ENCODE data around the gene UBASH3B. TPM values are rescaled to one million over a fixed set of nuclear protein-coding genes. Genes with fewer than 3 reads are reported as not detected.

Gene UBASH3B
- total RNA-seq, 1 donor from 2014 or later = 19.3 TPM

DNA sequence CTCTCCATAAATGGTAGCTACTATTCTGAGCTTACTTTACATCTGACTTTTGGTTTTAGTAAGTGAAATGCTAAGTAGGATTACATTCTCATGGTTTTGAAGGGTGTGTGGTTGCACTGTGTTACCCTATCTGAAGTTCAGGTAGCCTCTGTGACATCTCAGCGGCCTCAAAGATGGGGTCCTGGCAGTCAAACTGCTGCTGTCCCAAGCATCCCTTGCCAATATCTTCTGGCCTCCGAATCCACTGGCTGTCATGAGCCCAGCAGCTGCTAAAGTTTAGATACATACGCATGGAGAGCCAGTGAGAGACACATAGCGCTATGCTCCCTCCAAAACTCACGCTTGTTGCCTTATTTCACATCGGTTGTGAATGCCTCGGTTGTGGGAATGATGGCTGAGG is 34.9 kb downstream of the UBASH3B start:
- Mint-ChIP-seq H3K36me3 (ENCODE audit: low read depth) (peaks cover 6% of the 10 kb centered on the region), H3K4me1 (ENCODE audit: low read depth) (peaks cover 48% of the 10 kb centered on the region), H3K4me3 (ENCODE audit: low read depth) (no peak overlapping the region), H3K27me3 (ENCODE audit: low read depth) (no peaks in the 10 kb centered on the region), H3K27ac (peak overlapping the region; percentile 56), H3K9me3 (no peaks in the 10 kb centered on the region)
- intact Hi-C loops (cut with micrococcal nuclease) = no loop called here
- DNase-seq (ENCODE audit: low spot score) = no peak

DNA sequence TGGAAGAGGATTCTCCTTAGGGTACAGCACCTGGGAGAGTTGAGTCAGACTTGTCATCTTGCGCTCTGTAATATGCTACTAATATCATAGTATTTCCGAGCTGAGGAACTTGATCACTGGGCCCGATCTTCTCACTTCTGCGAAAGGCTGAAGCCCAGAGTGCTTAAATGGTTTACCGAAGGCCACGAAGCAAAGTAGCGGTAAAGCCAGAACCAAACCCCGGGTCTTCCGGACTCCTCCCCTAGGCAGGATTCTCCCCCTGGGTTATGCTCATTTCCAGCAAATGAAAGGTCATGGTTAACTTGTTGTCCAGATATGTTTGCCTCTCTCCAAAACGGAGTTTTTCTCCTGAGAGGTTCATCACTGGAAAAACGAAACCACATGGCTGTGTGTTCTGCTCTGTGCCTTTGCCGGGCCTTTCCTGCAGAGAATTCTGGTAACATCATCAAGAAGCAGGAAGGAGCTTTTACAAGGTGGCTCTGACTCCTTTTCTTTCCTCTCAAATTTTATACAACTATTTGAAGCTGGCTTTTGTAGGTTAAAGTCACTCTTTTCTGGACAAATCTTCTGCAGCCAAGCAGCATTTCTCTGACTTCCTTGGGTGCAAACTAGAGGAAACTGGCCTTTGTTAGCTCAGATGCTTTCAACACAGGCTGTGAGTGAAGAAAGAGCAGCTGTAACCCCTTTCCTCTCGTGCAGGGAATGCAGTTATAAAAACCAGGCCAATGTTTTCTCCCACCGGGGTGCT is 35.5 kb downstream of the UBASH3B start:
- H3K9me3 Mint-ChIP-seq = no peaks in the 10 kb centered on the region
- intact Hi-C loops (cut with micrococcal nuclease) = no loop called here
- H3K4me3 Mint-ChIP-seq (ENCODE audit: low read depth) = peak overlapping the region; percentile 23
- H3K27me3 Mint-ChIP-seq (ENCODE audit: low read depth) = no peaks in the 10 kb centered on the region
- peaks cover 6% of the 10 kb centered on the region for H3K36me3 Mint-ChIP-seq (ENCODE audit: low read depth)
- DNase-seq (ENCODE audit: low spot score) = no peak
- peak overlapping the region; percentile 56 for H3K27ac Mint-ChIP-seq
- H3K4me1 Mint-ChIP-seq (ENCODE audit: low read depth) = peaks cover 51% of the 10 kb centered on the region

DNA sequence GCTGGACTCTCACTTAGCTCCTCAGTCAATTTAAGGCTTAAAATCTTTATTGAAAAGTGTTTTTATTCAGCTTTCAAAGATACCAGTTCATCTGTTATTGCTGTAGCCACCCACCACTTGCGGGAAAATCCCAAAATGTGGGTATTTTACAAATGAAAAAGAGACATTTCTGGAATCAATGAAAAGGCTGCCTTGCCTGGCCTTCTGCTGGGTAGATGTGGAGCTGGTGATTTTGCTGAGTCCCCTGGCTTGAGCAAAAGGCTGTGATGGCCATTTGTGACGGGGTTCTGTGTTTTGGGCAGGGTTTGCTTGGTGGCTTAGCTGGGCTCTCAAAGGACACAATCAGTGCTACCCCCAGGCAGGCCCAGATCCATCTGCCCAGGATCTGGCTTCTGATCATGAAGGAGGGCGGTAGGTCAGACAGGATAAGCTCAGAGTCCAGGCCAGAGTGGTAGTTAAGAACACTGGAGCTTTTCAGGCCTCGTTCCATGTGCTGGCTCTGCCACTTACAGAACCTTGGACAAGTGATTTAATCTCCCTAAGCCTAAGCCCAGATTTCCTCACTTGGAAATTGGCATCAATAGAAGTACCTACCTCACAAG is 36.1 kb downstream of the UBASH3B start:
- intact Hi-C loops (cut with micrococcal nuclease) = no loop called here
- Mint-ChIP-seq H3K27ac (peak overlapping the region; percentile 56), H3K4me1 (ENCODE audit: low read depth) (peaks cover 57% of the 10 kb centered on the region), H3K36me3 (ENCODE audit: low read depth) (peaks cover 6% of the 10 kb centered on the region), H3K4me3 (ENCODE audit: low read depth) (peak overlapping the region; percentile 23), H3K27me3 (ENCODE audit: low read depth) (no peaks in the 10 kb centered on the region), H3K9me3 (no peaks in the 10 kb centered on the region)
- DNase-seq (ENCODE audit: low spot score) = no peak

- H3K27ac Mint-ChIP-seq = no peak overlapping the region
- H3K4me3 Mint-ChIP-seq (ENCODE audit: low read depth) = no peak overlapping the region
- intact Hi-C loops (cut with micrococcal nuclease) = no loop called here
- H3K36me3 Mint-ChIP-seq (ENCODE audit: low read depth) = peaks cover 6% of the 10 kb centered on the region
- H3K4me1 Mint-ChIP-seq (ENCODE audit: low read depth) = peaks cover 61% of the 10 kb centered on the region
- no peaks in the 10 kb centered on the region for H3K27me3 Mint-ChIP-seq (ENCODE audit: low read depth)
- H3K9me3 Mint-ChIP-seq = no peaks in the 10 kb centered on the region
- no peak for DNase-seq (ENCODE audit: low spot score)
Measured at GRCh38 chr11:122692444-122692843, 36.9 kb downstream of the UBASH3B start.

DNA sequence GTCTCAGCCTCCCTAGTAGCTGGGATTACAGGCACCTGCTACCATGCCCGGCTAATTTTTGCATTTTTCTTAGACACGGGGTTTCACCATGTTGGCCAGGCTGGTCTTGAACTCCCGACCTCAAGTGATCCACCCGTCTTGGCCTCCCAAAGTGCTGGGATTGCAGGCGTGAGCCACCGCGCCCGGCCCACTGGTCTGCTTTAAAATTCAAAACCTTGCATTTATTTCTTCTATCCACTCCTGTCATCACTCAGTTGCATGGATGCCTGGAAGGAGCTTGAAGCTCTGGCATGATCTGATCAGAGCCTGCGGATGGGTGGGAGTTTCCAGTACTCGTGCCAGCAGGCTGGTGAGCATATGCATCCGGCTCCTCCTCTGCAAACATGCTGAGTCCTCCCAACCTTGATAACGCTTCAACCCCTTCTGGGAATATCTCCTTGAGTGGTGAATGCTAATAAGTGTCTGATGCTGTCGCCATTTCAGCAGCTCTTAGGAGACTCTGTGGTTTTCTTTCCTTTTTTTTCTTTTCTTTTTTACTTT is 39.6 kb downstream of the UBASH3B start:
- peaks cover 67% of the 10 kb centered on the region for H3K4me1 Mint-ChIP-seq (ENCODE audit: low read depth)
- intact Hi-C loops (cut with micrococcal nuclease) = no loop called here
- no peaks in the 10 kb centered on the region for H3K27me3 Mint-ChIP-seq (ENCODE audit: low read depth)
- peaks cover 6% of the 10 kb centered on the region for H3K36me3 Mint-ChIP-seq (ENCODE audit: low read depth)
- H3K4me3 Mint-ChIP-seq (ENCODE audit: low read depth) = no peak overlapping the region
- H3K27ac Mint-ChIP-seq = no peak overlapping the region
- H3K9me3 Mint-ChIP-seq = no peaks in the 10 kb centered on the region
- no peak for DNase-seq (ENCODE audit: low spot score)

- no peaks in the 10 kb centered on the region for H3K27me3 Mint-ChIP-seq (ENCODE audit: low read depth)
- peak overlapping the region; percentile 88 for H3K27ac Mint-ChIP-seq
- H3K4me1 Mint-ChIP-seq (ENCODE audit: low read depth) = peaks cover 57% of the 10 kb centered on the region
- peaks cover 6% of the 10 kb centered on the region for H3K36me3 Mint-ChIP-seq (ENCODE audit: low read depth)
- intact Hi-C loops (cut with micrococcal nuclease) = loop anchor here (1.0 to 2.0 kb wide), 6 partner anchors 9 to 160 kb away; partner anchors contain the start of gene UBASH3B
- H3K4me3 Mint-ChIP-seq (ENCODE audit: low read depth) = peak overlapping the region; percentile 55
- no peaks in the 10 kb centered on the region for H3K9me3 Mint-ChIP-seq
- DNase-seq (ENCODE audit: low spot score) = peak; percentile 71
Measured at GRCh38 chr11:122696662-122697061, 41.1 kb downstream of the UBASH3B start.

GRCh38 chr11:122697636-122698167 is 42.2 kb downstream of the UBASH3B start:
- Mint-ChIP-seq H3K9me3 (no peaks in the 10 kb centered on the region), H3K27me3 (ENCODE audit: low read depth) (no peaks in the 10 kb centered on the region), H3K36me3 (ENCODE audit: low read depth) (peaks cover 10% of the 10 kb centered on the region), H3K4me1 (ENCODE audit: low read depth) (peaks cover 53% of the 10 kb centered on the region), H3K4me3 (ENCODE audit: low read depth) (peak overlapping the region; percentile 68), H3K27ac (peak overlapping the region; percentile 88)
- intact Hi-C loops (cut with micrococcal nuclease) = loop anchor here (2.0 kb wide), 1 partner anchor 23 kb away; no protein-coding TSS in a partner anchor
- DNase-seq (ENCODE audit: low spot score) = peak; percentile 38

DNA sequence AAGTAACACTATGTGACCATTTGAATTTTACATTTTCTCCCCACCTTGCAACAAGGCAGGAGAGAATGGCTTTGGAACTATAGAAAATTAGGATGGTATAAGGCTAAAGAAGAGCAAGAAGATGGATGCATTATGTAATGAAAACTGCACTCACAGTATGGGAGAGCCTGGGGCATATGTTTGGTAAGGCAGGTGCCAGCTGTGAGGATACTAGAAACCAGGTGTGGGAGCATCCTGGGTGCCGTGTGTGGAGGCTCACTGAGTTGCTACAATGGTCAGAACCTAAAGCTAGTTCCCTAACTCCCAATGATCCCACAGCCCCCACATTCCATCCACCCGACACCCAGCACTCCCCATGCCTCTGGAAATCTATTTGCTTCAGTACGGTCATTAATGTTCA is 42.9 kb downstream of the UBASH3B start:
- intact Hi-C loops (cut with micrococcal nuclease) = no loop called here
- Mint-ChIP-seq H3K4me3 (ENCODE audit: low read depth) (peak overlapping the region; percentile 68), H3K36me3 (ENCODE audit: low read depth) (peaks cover 8% of the 10 kb centered on the region), H3K9me3 (no peaks in the 10 kb centered on the region), H3K27ac (peak overlapping the region; percentile 41), H3K27me3 (ENCODE audit: low read depth) (no peaks in the 10 kb centered on the region), H3K4me1 (ENCODE audit: low read depth) (peaks cover 49% of the 10 kb centered on the region)
- DNase-seq (ENCODE audit: low spot score) = no peak

DNA sequence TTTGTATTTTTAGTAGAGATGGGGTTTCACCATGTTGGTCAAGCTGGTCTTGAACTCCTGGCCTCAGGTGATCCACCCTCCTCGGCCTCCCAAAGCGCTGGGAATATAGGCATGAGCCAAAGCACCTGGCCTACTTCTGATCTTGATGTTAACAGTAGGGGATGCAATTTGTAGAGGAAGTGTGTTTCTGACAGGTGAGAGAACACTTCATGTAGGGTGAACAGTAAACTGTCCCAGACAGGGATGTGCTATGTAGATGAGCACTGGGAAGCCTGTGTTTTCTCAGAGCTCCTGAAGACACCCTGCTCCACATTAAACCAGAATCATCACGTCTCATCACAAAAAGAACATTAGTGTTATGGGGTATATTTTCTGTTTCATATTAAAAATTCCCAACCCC is 45.1 kb downstream of the UBASH3B start:
- peaks cover 14% of the 10 kb centered on the region for H3K36me3 Mint-ChIP-seq (ENCODE audit: low read depth)
- H3K4me1 Mint-ChIP-seq (ENCODE audit: low read depth) = peaks cover 44% of the 10 kb centered on the region
- no peak overlapping the region for H3K4me3 Mint-ChIP-seq (ENCODE audit: low read depth)
- H3K27ac Mint-ChIP-seq = no peak overlapping the region
- no peaks in the 10 kb centered on the region for H3K27me3 Mint-ChIP-seq (ENCODE audit: low read depth)
- H3K9me3 Mint-ChIP-seq = no peaks in the 10 kb centered on the region
- no peak for DNase-seq (ENCODE audit: low spot score)
- intact Hi-C loops (cut with micrococcal nuclease) = no loop called here

DNA sequence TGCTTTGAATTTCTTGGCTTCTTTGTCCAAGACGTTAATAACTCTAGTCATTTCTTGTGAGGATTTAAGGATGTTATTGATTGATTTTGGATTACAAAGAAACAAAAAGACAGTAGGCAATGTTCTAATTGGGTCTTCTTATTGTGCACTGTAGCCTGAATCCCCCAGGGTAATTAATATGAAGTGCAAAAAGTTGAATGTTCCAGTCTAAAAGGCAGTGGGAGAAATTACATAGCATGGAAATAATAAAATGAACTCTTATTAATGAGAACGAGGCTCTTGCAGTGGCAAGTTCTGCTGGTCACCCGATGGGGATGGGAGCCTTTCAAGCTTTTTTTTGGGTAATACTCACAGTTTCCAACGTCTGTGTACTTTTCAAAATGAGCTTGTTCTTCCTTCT is 45.6 kb downstream of the UBASH3B start:
- Mint-ChIP-seq H3K9me3 (no peaks in the 10 kb centered on the region), H3K36me3 (ENCODE audit: low read depth) (peaks cover 14% of the 10 kb centered on the region), H3K27ac (no peak overlapping the region), H3K4me1 (ENCODE audit: low read depth) (peaks cover 43% of the 10 kb centered on the region), H3K27me3 (ENCODE audit: low read depth) (no peaks in the 10 kb centered on the region), H3K4me3 (ENCODE audit: low read depth) (no peak overlapping the region)
- no peak for DNase-seq (ENCODE audit: low spot score)
- intact Hi-C loops (cut with micrococcal nuclease) = no loop called here

DNA sequence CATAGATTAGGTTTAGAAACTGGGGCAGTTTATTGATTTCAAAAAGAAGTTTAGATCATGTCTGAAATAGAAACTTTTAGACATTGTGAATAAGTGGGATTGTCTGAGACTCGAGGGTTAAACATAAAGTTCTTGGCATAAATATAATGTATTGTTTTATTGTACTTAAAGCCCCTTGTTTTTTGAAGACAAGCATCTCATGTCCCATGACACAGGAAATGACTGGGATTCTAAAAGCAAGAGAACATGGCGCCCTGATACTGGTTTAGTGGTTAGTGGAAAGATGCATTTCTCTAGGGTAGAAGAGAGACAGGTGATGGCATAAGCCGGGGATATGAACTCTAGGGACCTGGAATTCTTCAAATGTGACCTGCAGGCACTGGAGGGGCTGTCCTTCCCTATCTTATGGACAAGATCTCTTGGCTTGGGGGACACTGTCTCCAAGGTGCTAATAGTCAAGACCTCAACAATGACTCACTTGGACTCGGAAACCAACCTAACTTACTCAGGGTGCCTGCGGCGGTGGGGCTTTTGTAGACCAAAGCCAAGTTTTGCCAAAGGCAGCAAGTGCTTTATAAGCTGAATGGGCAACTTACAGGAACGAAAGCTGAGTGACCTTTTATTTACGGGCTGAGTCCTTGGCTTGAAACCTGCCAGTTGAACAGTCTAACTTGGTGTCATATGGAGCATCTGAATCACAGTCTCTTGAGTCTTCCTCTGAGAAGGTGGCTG is 48.2 kb downstream of the UBASH3B start:
- peak overlapping the region; percentile 55 for H3K4me3 Mint-ChIP-seq (ENCODE audit: low read depth)
- DNase-seq (ENCODE audit: low spot score) = no peak
- intact Hi-C loops (cut with micrococcal nuclease) = no loop called here
- no peaks in the 10 kb centered on the region for H3K9me3 Mint-ChIP-seq
- H3K27ac Mint-ChIP-seq = peak overlapping the region; percentile 96
- H3K27me3 Mint-ChIP-seq (ENCODE audit: low read depth) = peaks cover 2% of the 10 kb centered on the region
- H3K36me3 Mint-ChIP-seq (ENCODE audit: low read depth) = peaks cover 14% of the 10 kb centered on the region
- H3K4me1 Mint-ChIP-seq (ENCODE audit: low read depth) = peaks cover 25% of the 10 kb centered on the region

DNA sequence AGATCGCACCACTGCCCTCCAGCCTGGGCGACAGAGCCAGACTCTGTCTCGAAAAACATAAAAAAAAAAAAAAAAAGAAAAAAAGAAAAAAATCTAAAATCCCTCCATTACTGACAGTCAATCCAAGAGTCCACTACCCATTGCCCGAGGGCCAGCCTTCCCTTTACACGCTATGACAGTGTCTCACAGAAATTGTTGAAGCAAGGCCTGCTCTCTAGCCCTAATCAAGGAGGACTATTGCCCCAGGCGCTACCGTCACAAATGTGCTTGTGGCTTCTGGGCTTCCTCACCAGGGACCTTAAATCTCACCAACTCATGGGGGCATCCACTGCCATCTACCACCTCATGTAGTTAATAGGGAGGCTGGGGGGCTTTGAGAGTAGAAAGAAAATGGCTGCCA is 49.9 kb downstream of the UBASH3B start:
- H3K4me1 Mint-ChIP-seq (ENCODE audit: low read depth) = peaks cover 23% of the 10 kb centered on the region
- peak overlapping the region; percentile 59 for H3K27ac Mint-ChIP-seq
- H3K9me3 Mint-ChIP-seq = no peaks in the 10 kb centered on the region
- intact Hi-C loops (cut with micrococcal nuclease) = no loop called here
- peaks cover 14% of the 10 kb centered on the region for H3K36me3 Mint-ChIP-seq (ENCODE audit: low read depth)
- DNase-seq (ENCODE audit: low spot score) = no peak
- peaks cover 3% of the 10 kb centered on the region for H3K27me3 Mint-ChIP-seq (ENCODE audit: low read depth)
- H3K4me3 Mint-ChIP-seq (ENCODE audit: low read depth) = no peak overlapping the region
